Mammary epithelial cell (primary cell): ENCODE measurements around the gene WDR20.

Experiments used
- EZH2 ChIP-seq: IDR thresholded peaks from 2 replicates; pipeline ENCODE4 v1.6.1; 2012; ENCODE audit warnings: low read length, inconsistent platforms, borderline replicate concordance
- TF ChIP-seq, protein P1 (sequence below), 2 donors: IDR thresholded peaks in 1 of 2; conservative IDR thresholded peaks in 1 of 2; 2 replicates each; pipeline ENCODE4 v1.5.1; 2011 to 2012; ENCODE audit warnings: inconsistent platforms in 2 of 2, low read length in 2 of 2, mild to moderate bottlenecking in 2 of 2, control low read depth in 1 of 2, low read depth in 1 of 2; ENCODE audit not compliant: insufficient read depth in 1 of 2; ENCODE audit errors: extremely low read depth in 1 of 2

DNA sequence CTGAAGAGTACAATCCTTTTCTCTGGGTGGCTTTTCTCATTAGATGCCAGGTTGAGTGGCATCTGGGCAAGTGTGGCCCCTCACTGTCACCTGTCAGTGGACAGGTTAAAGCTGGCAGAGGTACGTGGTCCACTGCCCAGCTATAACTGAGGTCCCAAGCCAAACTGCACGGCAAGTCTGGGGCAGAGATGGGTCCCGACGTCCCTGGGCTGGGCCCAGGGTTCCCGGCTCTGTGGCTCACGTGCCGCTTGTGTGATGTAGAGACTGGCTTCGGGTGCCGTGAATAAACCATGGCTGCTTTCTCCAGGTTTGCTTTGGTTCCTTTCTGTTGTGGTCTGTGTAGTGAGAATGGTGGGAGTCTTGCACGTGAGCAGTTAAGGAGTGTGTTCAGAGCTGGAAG lies 77.7 kb downstream of the WDR20 start:
- TF ChIP-seq, protein P1, sequence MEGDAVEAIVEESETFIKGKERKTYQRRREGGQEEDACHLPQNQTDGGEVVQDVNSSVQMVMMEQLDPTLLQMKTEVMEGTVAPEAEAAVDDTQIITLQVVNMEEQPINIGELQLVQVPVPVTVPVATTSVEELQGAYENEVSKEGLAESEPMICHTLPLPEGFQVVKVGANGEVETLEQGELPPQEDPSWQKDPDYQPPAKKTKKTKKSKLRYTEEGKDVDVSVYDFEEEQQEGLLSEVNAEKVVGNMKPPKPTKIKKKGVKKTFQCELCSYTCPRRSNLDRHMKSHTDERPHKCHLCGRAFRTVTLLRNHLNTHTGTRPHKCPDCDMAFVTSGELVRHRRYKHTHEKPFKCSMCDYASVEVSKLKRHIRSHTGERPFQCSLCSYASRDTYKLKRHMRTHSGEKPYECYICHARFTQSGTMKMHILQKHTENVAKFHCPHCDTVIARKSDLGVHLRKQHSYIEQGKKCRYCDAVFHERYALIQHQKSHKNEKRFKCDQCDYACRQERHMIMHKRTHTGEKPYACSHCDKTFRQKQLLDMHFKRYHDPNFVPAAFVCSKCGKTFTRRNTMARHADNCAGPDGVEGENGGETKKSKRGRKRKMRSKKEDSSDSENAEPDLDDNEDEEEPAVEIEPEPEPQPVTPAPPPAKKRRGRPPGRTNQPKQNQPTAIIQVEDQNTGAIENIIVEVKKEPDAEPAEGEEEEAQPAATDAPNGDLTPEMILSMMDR (conservative IDR thresholded peaks at IDR 0.05 in 1 of 2, IDR thresholded peaks at IDR 0.05 in 1 of 2; ENCODE audit: extremely low read depth in 1 of 2, insufficient read depth in 1 of 2, low read depth in 1 of 2, low read length in 2 of 2), result no peak
- no peak for TF ChIP-seq EZH2
